Adrenal gland (tissue), 12 donors: ENCODE measurements around the gene CNKSR2. TPM values are rescaled to one million over a fixed set of nuclear protein-coding genes. Genes with fewer than 3 reads are reported as not detected.

ENCODE experiments used
- DNase-seq, 7 donors: peaks; one replicate each; pipeline ENCODE4 v3.0.0-alpha.2; 2019 to 2020
- H3K27ac ChIP-seq, 5 donors: fragments of 200-600 bp; sonication (generic) in 4 of 5; 1 replicate in 3 of 5; 2 replicates in 2 of 5; pipeline versions ENCODE4 v1.5.1 to v1.8.0; 2016 to 2020; ENCODE audit warnings: mild to moderate bottlenecking in 1 of 5
- H3K27me3 ChIP-seq: fragments of 200-600 bp; 2 replicates; pipeline ENCODE4 v1.8.0; 2021
- H3K36me3 ChIP-seq, 2 donors: fragments of 200-600 bp; replicated peaks in 1 of 2; 1 replicate in 1 of 2; 2 replicates in 1 of 2; pipeline versions ENCODE4 v1.5.1 to v1.8.0; 2018 to 2022
- H3K4me1 ChIP-seq, 2 donors: fragments of 200-600 bp; replicated peaks in 1 of 2; 1 replicate in 1 of 2; 2 replicates in 1 of 2; pipeline versions ENCODE4 v1.5.1 to v1.8.0; 2018 to 2021
- H3K4me3 ChIP-seq, 4 donors: fragments of 200-600 bp; sonication (generic) in 3 of 4; one replicate each; pipeline ENCODE4 v1.5.1; 2016 to 2018
- H3K9me3 ChIP-seq, 3 donors: fragments of 200-600 bp; sonication (generic) in 1 of 3; replicated peaks in 1 of 3; 1 replicate in 2 of 3; 2 replicates in 1 of 3; pipeline versions ENCODE4 v1.5.1 to v1.8.0; 2016 to 2021
- POLR2A ChIP-seq, 2 donors: fragments of 450-650 bp; IDR thresholded peaks; one replicate each; pipeline ENCODE4 v1.6.1; 2017; ENCODE audit warnings: antibody characterized with exemption in 2 of 2, mild to moderate bottlenecking in 2 of 2, moderate library complexity in 1 of 2
- WGBS, 4 donors: extraction: QIAGEN DNeasy Blood & Tissue Kit in 2 of 4; methylation state at CpG; one replicate each; pipeline versions ENCODE4 v1.1.5 to v1.1.7; 2013 to 2017; 5-methylcytosine and 5-hydroxymethylcytosine counted together
- intact Hi-C, 2 donors: fragments of 100-400 bp; cut with DNase I; formaldehyde crosslinking; loops; one replicate each; pipeline versions ENCODE4 v1.14.1 to v1.15.0; 2022 to 2023
- polyA plus RNA-seq, 3 donors: library from polyadenylated mRNA; stranded (reverse); fragments of 200-250 nt in 2 of 3; fragments of 350-450 nt in 1 of 3; fragmentation: Illumina TruSeq in 1 of 3; extraction: RNeasy Lipid Tissue Mini Kit (QIAGEN cat#74804) in 1 of 3; gene quantifications; one replicate each; pipeline ENCODE4 v1.2.3, GENCODE V29; 2013 to 2014
- total RNA-seq, 9 donors: library from RNA; depleted of rRNA in 4 of 9; stranded (reverse); fragments of >200 nt in 4 of 9; fragments of 120-200 nt in 1 of 9; fragmentation: NEBNext Ultra II Directional in 1 of 9; extraction: Animal tissue kit (Norgen Biotek cat#: 25700) in 1 of 9; gene quantifications; one replicate each; pipeline versions ENCODE4 v1.1.0 to v1.2.4, GENCODE V29; 2013 to 2023
- TF ChIP-seq, protein P1 (sequence below), 6 experiments: fragments of 450-650 bp in 4 of 6; fragments of 200-600 bp in 2 of 6; sonication (generic) in 1 of 6; IDR thresholded peaks; 1 replicate in 5 of 6; 2 replicates in 1 of 6; pipeline versions ENCODE4 v1.5.1 to v1.8.0; 2016 to 2021; ENCODE audit warnings: antibody characterized with exemption in 6 of 6, mild to moderate bottlenecking in 2 of 6, moderate library complexity in 1 of 6
- donor health status: healthy with polysubstance abuse.
- donor health status: Bipolar disorder and iron deficiency.
- donor health status: DM: yes; HTN: yes; CAD: no.
- donor health status: DM: no; HTN: no; CAD: no.
- donor health status: DM: no; HTN: no; CAD: no.
- donor health status: DM: yes; HTN: yes; CAD: no.

CNKSR2 gene
- total and polyA plus RNA-seq, 12 donors = 1.5 to 18.2 (median 3.8) TPM

DNA sequence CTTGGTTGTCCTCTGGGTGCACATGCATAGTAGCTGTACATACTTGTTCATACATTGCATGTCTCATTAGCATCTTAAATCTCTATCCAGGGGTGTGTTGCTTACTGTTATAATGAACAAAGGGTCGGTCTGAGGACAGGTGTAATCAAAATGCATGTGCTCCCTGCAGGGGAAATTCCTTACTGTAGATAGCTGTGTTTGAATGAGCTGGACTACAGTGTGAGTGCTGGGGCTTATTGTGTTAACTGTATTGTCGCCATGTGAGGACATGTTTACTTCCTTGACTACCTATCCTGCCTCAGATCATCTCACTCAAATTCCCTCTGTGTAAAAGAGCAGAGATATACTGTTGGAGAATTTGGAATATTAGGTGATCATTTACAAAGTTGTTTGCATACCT lies 185.2 kb downstream of the CNKSR2 start:
- H3K4me1 ChIP-seq = no peaks in the 10 kb centered on the region
- no peaks in the 10 kb centered on the region for H3K36me3 ChIP-seq
- H3K27me3 ChIP-seq = no peaks in the 10 kb centered on the region
- intact Hi-C loops = no loop called here
- no peaks in the 10 kb centered on the region for H3K9me3 ChIP-seq
- no peak overlapping the region for H3K4me3 ChIP-seq
- H3K27ac ChIP-seq = no peak overlapping the region
- TF ChIP-seq POLR2A (IDR thresholded peaks at IDR 0.05) = no peak
- WGBS, 4 donors = 53 to 71% (median 64%) methylated on average over 2 of the region's 2 CpGs
- no peak for DNase-seq

DNA sequence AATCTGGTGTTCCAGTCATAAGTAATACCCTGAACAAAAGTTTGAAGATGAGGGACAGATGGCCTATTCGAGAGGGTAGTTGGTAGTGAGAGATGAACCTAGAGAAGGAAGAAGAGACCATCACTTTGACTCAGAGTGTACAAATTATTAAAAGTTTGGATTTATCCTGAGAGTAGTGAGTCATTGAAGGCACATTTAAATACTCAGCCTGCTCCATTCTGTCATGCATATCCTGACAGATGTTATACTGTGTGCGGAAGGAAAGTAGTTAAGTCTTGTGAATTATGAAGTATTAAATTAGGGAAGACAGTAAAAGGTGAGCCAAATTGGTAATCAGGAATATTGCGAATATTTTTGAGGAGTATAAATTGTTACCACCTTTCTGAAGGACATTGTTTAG lies 190.8 kb downstream of the CNKSR2 start:
- no peaks in the 10 kb centered on the region for H3K9me3 ChIP-seq
- H3K27me3 ChIP-seq = no peaks in the 10 kb centered on the region
- WGBS, 4 donors = 72 to 85% (median 81%) methylated on average over 3 of the region's 3 CpGs
- intact Hi-C loops = no loop called here
- H3K27ac ChIP-seq = no peak overlapping the region
- no peak overlapping the region for H3K4me3 ChIP-seq
- DNase-seq = no peak
- no peaks in the 10 kb centered on the region for H3K36me3 ChIP-seq
- TF ChIP-seq POLR2A (IDR thresholded peaks at IDR 0.05) = no peak
- TF ChIP-seq, protein P1, sequence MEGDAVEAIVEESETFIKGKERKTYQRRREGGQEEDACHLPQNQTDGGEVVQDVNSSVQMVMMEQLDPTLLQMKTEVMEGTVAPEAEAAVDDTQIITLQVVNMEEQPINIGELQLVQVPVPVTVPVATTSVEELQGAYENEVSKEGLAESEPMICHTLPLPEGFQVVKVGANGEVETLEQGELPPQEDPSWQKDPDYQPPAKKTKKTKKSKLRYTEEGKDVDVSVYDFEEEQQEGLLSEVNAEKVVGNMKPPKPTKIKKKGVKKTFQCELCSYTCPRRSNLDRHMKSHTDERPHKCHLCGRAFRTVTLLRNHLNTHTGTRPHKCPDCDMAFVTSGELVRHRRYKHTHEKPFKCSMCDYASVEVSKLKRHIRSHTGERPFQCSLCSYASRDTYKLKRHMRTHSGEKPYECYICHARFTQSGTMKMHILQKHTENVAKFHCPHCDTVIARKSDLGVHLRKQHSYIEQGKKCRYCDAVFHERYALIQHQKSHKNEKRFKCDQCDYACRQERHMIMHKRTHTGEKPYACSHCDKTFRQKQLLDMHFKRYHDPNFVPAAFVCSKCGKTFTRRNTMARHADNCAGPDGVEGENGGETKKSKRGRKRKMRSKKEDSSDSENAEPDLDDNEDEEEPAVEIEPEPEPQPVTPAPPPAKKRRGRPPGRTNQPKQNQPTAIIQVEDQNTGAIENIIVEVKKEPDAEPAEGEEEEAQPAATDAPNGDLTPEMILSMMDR (IDR thresholded peaks at IDR 0.05) = no peak
- H3K4me1 ChIP-seq = no peaks in the 10 kb centered on the region

DNA sequence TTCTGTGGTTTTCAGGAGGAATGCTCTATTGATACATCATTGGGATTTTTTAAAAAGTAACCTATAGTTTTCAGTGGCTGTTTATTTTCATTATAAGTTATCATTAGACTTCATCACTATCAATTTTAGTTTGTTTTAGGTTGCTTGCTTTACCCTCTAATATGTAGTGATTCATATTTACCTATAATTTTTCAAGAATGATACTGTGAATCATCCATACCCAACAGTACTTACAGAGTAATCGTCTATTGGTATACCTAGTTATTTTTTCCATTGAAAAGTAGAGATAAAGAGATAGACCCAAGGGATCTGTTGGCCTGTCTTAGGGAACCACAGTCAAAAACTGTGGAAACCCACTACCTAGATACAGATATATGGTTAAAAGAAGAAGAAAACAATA lies 200.6 kb downstream of the CNKSR2 start:
- Histone ChIP-seq H3K27ac (no peak overlapping the region), H3K36me3 (no peaks in the 10 kb centered on the region), H3K9me3 (no peaks in the 10 kb centered on the region), H3K27me3 (no peaks in the 10 kb centered on the region), H3K4me3 (no peak overlapping the region), H3K4me1 (no peaks in the 10 kb centered on the region)
- no peak for DNase-seq
- no peak for TF ChIP-seq POLR2A (IDR thresholded peaks at IDR 0.05)
- TF ChIP-seq, protein P1 (IDR thresholded peaks at IDR 0.05) = no peak
- intact Hi-C loops = no loop called here
- WGBS, 4 donors = 73 to 93% (median 83%) methylated on average over 1 of the region's 1 CpG

GRCh38 chrX:21581479-21581878 lies 207.3 kb downstream of the CNKSR2 start:
- TF ChIP-seq, protein P1 (IDR thresholded peaks at IDR 0.05) = no peak
- no peak for TF ChIP-seq POLR2A (IDR thresholded peaks at IDR 0.05)
- H3K4me1 ChIP-seq = no peaks in the 10 kb centered on the region
- no peaks in the 10 kb centered on the region for H3K9me3 ChIP-seq
- intact Hi-C loops = no loop called here
- H3K36me3 ChIP-seq = no peaks in the 10 kb centered on the region
- DNase-seq = no peak
- H3K4me3 ChIP-seq = no peak overlapping the region
- H3K27ac ChIP-seq = no peak overlapping the region
- 65 to 100% (median 79%) methylated on average over 3 of the region's 3 CpGs for WGBS, 4 donors
- H3K27me3 ChIP-seq = no peaks in the 10 kb centered on the region

DNA sequence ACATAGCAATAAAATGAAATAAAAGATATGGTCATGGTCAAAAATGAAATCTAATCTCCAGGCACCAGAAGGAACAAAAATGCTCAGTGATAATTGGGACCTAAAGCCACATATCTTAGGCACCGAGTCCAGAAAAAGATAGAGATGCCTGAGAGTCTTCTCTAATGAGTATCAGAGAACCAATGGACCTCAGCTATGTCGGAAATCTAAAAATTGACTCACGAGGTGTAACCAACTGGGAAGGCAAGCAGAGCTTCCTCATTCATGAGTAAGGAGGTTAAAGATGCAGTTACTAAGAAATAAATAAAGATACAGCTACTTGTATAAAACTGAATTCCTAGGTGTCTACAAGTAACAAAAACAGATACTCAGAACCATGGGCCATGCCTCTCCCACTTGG lies 211.8 kb downstream of the CNKSR2 start:
- intact Hi-C loops = no loop called here
- Histone ChIP-seq H3K9me3 (peaks cover 0 to 7% (median 0%) of the 10 kb centered on the region in 3 donors), H3K4me1 (no peaks in the 10 kb centered on the region), H3K36me3 (no peaks in the 10 kb centered on the region), H3K27ac (no peak overlapping the region), H3K4me3 (no peak overlapping the region), H3K27me3 (no peaks in the 10 kb centered on the region)
- TF ChIP-seq POLR2A (IDR thresholded peaks at IDR 0.05) = no peak
- TF ChIP-seq, protein P1 (IDR thresholded peaks at IDR 0.05) = no peak
- DNase-seq = no peak
- 63 to 73% (median 71%) methylated on average over 3 of the region's 3 CpGs for WGBS, 4 donors
